ENCODE results near the gene PCDHA8.
"Not testable (repeated sequence)": the region's sequence is repeated elsewhere in the genome, so short reads cannot be mapped to it uniquely, and the experiment has no call there.

The PCDHA8 gene

GRCh38 chr5:140875085-140876065 is 34.4 kb downstream of the PCDHA8 start, which contains the start of gene PCDHA12:
PCDHA12 (plus strand) TSS chr5:140875308; CDS start chr5:140875473, 165 bp downstream.
- no peak for DNase-seq

GRCh38 chr5:140876541-140877261 is 35.7 kb downstream of the PCDHA8 start:
- DNase-seq = not testable (repeated sequence)

GRCh38 chr5:140877262-140877581 is 36.2 kb downstream of the PCDHA8 start:
- DNase-seq = no peak

- no peak for DNase-seq
Observed at GRCh38 chr5:140881889-140882590, 41.1 kb downstream of the PCDHA8 start, which contains the start of gene PCDHA13. PCDHA13 (plus strand) TSS chr5:140882124; CDS start chr5:140882269, 145 bp downstream.

GRCh38 chr5:140882591-140882899 is 41.6 kb downstream of the PCDHA8 start:
- no peak for DNase-seq

GRCh38 chr5:140883373-140883772 is 42.4 kb downstream of the PCDHA8 start:
- no peak for DNase-seq

- no peak for DNase-seq
Observed at GRCh38 chr5:140883927-140884697, 43.1 kb downstream of the PCDHA8 start.

Measured in NCI-H1694 treated with DMSO at 0.1 percent for 48 hours (cell line).